ENCODE data around the gene AUH. TPM values are rescaled to one million over a fixed set of nuclear protein-coding genes. Genes with fewer than 3 reads are reported as not detected.

AUH gene
- total RNA-seq, 1 experiment from 2014 or later = 14.1 TPM

GRCh38 chr9:91188719-91189590 lies 172.8 kb downstream of the AUH start:
- DNase-seq (ENCODE audit: low spot score) = no peak

GRCh38 chr9:91187965-91188344 lies 173.8 kb downstream of the AUH start:
- DNase-seq (ENCODE audit: low spot score) = peak; percentile 49

DNA sequence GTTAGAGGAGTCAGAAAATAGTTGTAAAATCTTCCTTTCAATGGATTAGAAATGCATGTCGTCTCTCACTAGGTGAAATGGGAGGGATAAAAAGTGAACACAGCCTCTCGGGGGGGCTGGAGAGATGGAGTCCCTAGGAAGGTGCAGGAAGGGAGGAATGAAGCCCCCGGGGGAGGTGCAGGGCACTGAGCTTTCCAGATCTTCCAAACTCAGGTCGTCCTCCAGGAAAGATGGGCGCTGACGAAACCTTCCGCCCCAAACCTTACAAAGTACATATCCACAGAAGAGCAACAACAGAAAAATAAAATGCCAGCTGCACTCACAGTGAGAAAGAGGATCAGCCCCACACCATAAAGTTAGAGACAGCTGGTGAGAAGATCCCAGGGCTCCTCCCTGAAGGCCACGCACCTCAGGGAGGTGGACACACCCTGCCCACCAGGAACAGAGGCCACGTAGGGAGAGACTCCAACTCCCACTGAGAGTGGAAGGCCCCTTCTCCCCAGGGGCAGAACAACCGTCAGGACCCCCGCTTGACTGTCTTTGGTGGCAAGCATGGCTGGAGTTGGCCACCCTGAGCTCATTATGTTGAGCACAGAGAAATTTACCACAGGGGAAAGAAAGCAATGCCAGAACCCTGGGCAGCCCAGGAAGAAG lies 174.3 kb downstream of the AUH start:
- DNase-seq (ENCODE audit: low spot score) = no peak

GRCh38 chr9:91186632-91187108 lies 175.0 kb downstream of the AUH start:
- peak; percentile 80 for DNase-seq (ENCODE audit: low spot score)

- DNase-seq (ENCODE audit: low spot score) = no peak
Observed at GRCh38 chr9:91185193-91185886, 176.4 kb downstream of the AUH start.

DNA sequence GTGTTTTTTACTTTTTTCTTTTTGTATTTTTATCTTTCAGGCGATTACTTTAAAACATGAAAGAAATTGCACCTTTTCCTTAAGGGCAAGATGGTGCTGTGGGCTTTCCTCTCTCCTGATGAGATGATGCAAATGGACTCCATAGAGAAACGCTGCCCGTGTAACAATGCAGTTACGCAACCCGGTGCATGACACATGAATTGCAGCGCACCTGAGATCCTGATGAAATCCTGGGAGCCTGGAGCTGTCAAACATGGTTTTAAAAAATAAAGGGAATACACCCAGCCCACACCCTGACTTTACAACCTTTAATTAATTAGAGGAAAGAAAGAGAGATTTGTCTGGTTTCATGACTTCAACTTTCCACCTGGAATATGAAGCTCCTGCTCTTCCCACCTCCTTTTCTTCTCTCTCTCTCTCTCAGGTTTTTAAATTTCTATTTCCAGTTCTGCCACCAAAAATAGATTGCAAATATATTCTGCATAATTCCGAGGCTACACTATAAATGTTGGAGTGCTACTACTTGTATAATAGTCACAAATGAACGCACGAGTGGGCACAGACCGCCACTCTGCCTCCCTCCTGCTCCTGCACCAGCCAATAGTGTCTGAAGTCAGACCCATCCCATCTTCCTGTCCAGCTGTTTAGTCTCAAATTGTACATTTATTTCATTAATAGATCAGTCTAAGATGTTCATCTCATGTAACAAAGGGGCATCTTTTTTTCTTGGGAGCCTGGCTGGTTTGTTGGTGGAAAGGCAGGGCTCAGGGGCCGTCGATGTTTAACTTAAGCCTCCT lies 179.1 kb downstream of the AUH start:
- DNase-seq (ENCODE audit: low spot score) = no peak

DNA sequence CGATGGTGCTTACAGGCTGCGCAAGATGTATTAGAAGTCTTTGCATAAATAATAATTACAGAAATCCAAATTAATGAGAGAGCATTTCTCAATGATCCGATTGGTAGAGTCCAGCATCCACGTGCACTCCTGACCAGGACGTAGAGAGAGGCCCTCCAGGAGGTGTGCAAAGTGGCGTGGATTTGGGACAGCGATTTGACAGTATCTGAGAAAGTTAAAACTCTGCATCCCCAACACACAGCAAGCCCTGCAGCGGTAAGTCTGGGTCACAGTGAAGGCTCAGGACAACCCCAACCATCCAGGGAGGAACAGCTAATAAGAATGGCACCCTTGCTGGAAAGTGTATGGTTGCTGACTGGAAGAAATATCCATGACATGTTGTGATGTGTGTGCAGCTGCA lies 180.2 kb downstream of the AUH start:
- DNase-seq (ENCODE audit: low spot score) = no peak

GRCh38 chr9:91180930-91181268 lies 180.8 kb downstream of the AUH start:
- DNase-seq (ENCODE audit: low spot score) = no peak

GRCh38 chr9:91180240-91180929 lies 181.3 kb downstream of the AUH start:
- no peak for DNase-seq (ENCODE audit: low spot score)

GRCh38 chr9:91179237-91180138 lies 182.2 kb downstream of the AUH start:
- DNase-seq (ENCODE audit: low spot score) = peak; percentile 79

- no peak for DNase-seq (ENCODE audit: low spot score)
Observed at GRCh38 chr9:91178281-91179236, 183.2 kb downstream of the AUH start.

- no peak for DNase-seq (ENCODE audit: low spot score)
Observed at GRCh38 chr9:91177661-91178280, 183.9 kb downstream of the AUH start.

- DNase-seq (ENCODE audit: low spot score) = no peak
Observed at GRCh38 chr9:91177081-91177480, 184.6 kb downstream of the AUH start.

GRCh38 chr9:91176426-91176825 lies 185.3 kb downstream of the AUH start:
- DNase-seq (ENCODE audit: low spot score) = no peak

GRCh38 chr9:91174772-91175171 lies 186.9 kb downstream of the AUH start:
- DNase-seq (ENCODE audit: low spot score) = no peak

GRCh38 chr9:91172329-91172728 lies 189.4 kb downstream of the AUH start:
- no peak for DNase-seq (ENCODE audit: low spot score)

DNA sequence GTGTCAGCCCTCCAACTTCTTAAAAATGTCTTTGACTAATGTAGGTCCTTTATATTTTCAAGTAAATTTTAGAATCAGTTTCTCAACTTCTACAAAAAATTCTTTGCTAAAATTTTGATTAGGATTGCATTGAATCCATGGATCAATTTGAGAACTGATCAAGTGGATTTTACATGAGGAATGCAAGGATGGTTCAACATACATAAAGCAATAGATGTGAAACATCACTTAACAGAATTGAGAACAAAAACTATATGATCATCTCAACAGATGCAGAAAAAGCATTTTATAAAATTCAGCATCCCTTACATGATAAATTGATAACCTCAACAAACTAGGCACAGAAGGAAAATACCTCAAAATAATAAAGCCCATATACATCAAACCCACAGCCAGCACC lies 190.8 kb downstream of the AUH start:
- DNase-seq (ENCODE audit: low spot score) = no peak

GRCh38 chr9:91166796-91167366 lies 194.8 kb downstream of the AUH start:
- DNase-seq (ENCODE audit: low spot score) = no peak

Measured in A172 (cell line).